HEK293 (cell line): ENCODE results near the gene PARD3.

Experiments
- CTCF ChIA-PET: fragments of 350-600 bp; formaldehyde crosslinking; extraction: SDS; loops from one replicate; lab custom pipeline; 2021; ENCODE audit warnings: antibody characterized with exemption; lab: Yijun Ruan, JAX
- POLR2A ChIA-PET: fragments of 300-600 bp; formaldehyde crosslinking; extraction: SDS; loops from one replicate; lab custom pipeline; 2020; ENCODE audit warnings: antibody characterized with exemption, inconsistent platforms; lab: Yijun Ruan, JAX
- H3K27ac ChIP-seq: fragments of 200-500 bp; sonication (Bioruptor generic); 2 replicates; pipeline ENCODE4 v1.5.1; 2014; ENCODE audit warnings: low read depth, low read length, control low read depth, inconsistent platforms; ENCODE audit errors: extremely low read depth
- H3K36me3 ChIP-seq, 2 experiments: fragments of 200-500 bp in 1 of 2; sonication (Bioruptor generic) in 1 of 2; 1 replicate in 1 of 2; 2 replicates in 1 of 2; pipeline ENCODE4 v1.5.1; 2014 to 2017; ENCODE audit warnings: inconsistent platforms in 2 of 2, low read length in 2 of 2; ENCODE audit not compliant: control insufficient read depth in 2 of 2, insufficient read depth in 1 of 2
- H3K4me1 ChIP-seq: fragments of 200-500 bp; sonication (Bioruptor generic); 2 replicates; pipeline ENCODE4 v1.5.1; 2014; ENCODE audit warnings: mild to moderate bottlenecking, low read length, inconsistent platforms; ENCODE audit not compliant: control insufficient read depth, insufficient read depth
- H3K4me3 ChIP-seq: 2 replicates; pipeline ENCODE4 v1.5.1; 2011; ENCODE audit warnings: low read depth, mild to moderate bottlenecking, control low read depth, low read length, moderate library complexity
- H3K9me3 ChIP-seq: fragments of 200-500 bp; sonication (Bioruptor generic); 2 replicates; pipeline ENCODE4 v1.5.1; 2014; ENCODE audit warnings: low read depth, low read length, inconsistent platforms; ENCODE audit not compliant: control insufficient read depth, insufficient read depth
- FEZF1 ChIP-seq: fragments of 450-650 bp; formaldehyde crosslinking; IDR thresholded peaks from 2 replicates; pipeline ENCODE4 v1.5.1; 2016; ENCODE audit warnings: missing biosample characterization, missing genetic modification characterization
- GLI4 ChIP-seq: fragments of 450-650 bp; formaldehyde crosslinking; IDR thresholded peaks from 2 replicates; pipeline ENCODE4 v1.5.1; 2016; ENCODE audit warnings: missing biosample characterization, missing genetic modification characterization
- GLIS1 ChIP-seq: fragments of 450-650 bp; formaldehyde crosslinking; IDR thresholded peaks from 2 replicates; pipeline ENCODE4 v1.5.1; 2016; ENCODE audit warnings: missing biosample characterization, missing genetic modification characterization
- IKZF3 ChIP-seq: fragments of 450-650 bp; IDR thresholded peaks from 2 replicates; pipeline ENCODE4 v1.5.0; 2018; ENCODE audit warnings: missing biosample characterization, mild to moderate bottlenecking, missing genetic modification characterization, moderate library complexity
- KLF10 ChIP-seq: fragments of 450-650 bp; IDR thresholded peaks from 2 replicates; pipeline ENCODE4 v1.5.1; 2018; ENCODE audit warnings: missing biosample characterization, mild to moderate bottlenecking, missing genetic modification characterization
- KLF7 ChIP-seq: fragments of 450-650 bp; formaldehyde crosslinking; IDR thresholded peaks from 2 replicates; pipeline ENCODE4 v1.5.1; 2016; ENCODE audit warnings: missing biosample characterization, missing genetic modification characterization, borderline replicate concordance
- YY1 ChIP-seq: fragments of 450-650 bp; formaldehyde crosslinking; IDR thresholded peaks from 2 replicates; pipeline ENCODE4 v1.5.1; 2018; ENCODE audit warnings: missing biosample characterization, missing genetic modification characterization
- ZBTB48 ChIP-seq: fragments of 450-650 bp; formaldehyde crosslinking; IDR thresholded peaks from 2 replicates; pipeline ENCODE4 v1.5.1; 2016; ENCODE audit warnings: missing biosample characterization, missing genetic modification characterization
- ZBTB8A ChIP-seq: fragments of 450-650 bp; formaldehyde crosslinking; IDR thresholded peaks from 2 replicates; pipeline ENCODE4 v1.5.1; 2016; ENCODE audit warnings: missing biosample characterization, missing genetic modification characterization
- ZEB2 ChIP-seq: fragments of 450-650 bp; formaldehyde crosslinking; IDR thresholded peaks from 2 replicates; pipeline ENCODE4 v1.5.1; 2016; ENCODE audit warnings: missing biosample characterization, missing genetic modification characterization
- ZNF184 ChIP-seq: fragments of 450-650 bp; IDR thresholded peaks from 2 replicates; pipeline ENCODE4 v1.5.1; 2018; ENCODE audit warnings: missing biosample characterization, mild to moderate bottlenecking, missing genetic modification characterization
- ZNF2 ChIP-seq: fragments of 450-650 bp; formaldehyde crosslinking; IDR thresholded peaks from 2 replicates; pipeline ENCODE4 v1.5.1; 2016; ENCODE audit warnings: missing biosample characterization, missing genetic modification characterization
- ZNF366 ChIP-seq: fragments of 450-650 bp; formaldehyde crosslinking; conservative IDR thresholded peaks from 2 replicates; pipeline ENCODE4 v1.5.1; 2016; ENCODE audit warnings: missing biosample characterization, missing genetic modification characterization
- ZNF501 ChIP-seq: fragments of 450-650 bp; formaldehyde crosslinking; IDR thresholded peaks from 2 replicates; pipeline ENCODE4 v1.5.1; 2016; ENCODE audit warnings: missing biosample characterization, missing genetic modification characterization
- ZNF561 ChIP-seq: fragments of 450-650 bp; IDR thresholded peaks from 2 replicates; pipeline ENCODE4 v1.5.1; 2018; ENCODE audit warnings: missing biosample characterization, missing genetic modification characterization, borderline replicate concordance
- ZNF776 ChIP-seq: fragments of 450-650 bp; formaldehyde crosslinking; IDR thresholded peaks from 2 replicates; pipeline ENCODE4 v1.5.0; 2017; ENCODE audit warnings: missing biosample characterization, missing genetic modification characterization, borderline replicate concordance
- TF ChIP-seq, protein P1 (sequence below): fragments of 450-650 bp; IDR thresholded peaks from 2 replicates; pipeline ENCODE4 v1.5.1; 2018; ENCODE audit warnings: missing biosample characterization, missing genetic modification characterization
- TF ChIP-seq, protein P2 (sequence below): fragments of 450-650 bp; formaldehyde crosslinking; IDR thresholded peaks from 2 replicates; pipeline ENCODE4 v1.5.1; 2017; ENCODE audit warnings: missing biosample characterization, missing genetic modification characterization
- TF ChIP-seq, protein P3 (sequence below): fragments of 450-650 bp; formaldehyde crosslinking; IDR thresholded peaks from 2 replicates; pipeline ENCODE4 v1.5.1; 2016; ENCODE audit warnings: missing biosample characterization, missing genetic modification characterization
- TF ChIP-seq, protein P4 (sequence below): fragments of 450-650 bp; IDR thresholded peaks from 2 replicates; pipeline ENCODE4 v1.5.1; 2018; ENCODE audit warnings: missing biosample characterization, mild to moderate bottlenecking, missing genetic modification characterization
- TF ChIP-seq, protein P5 (sequence below): fragments of 450-650 bp; formaldehyde crosslinking; IDR thresholded peaks from 2 replicates; pipeline ENCODE4 v1.5.1; 2017; ENCODE audit warnings: missing biosample characterization, missing genetic modification characterization
- TF ChIP-seq, protein P6 (sequence below): fragments of 450-650 bp; formaldehyde crosslinking; IDR thresholded peaks from 2 replicates; pipeline ENCODE4 v1.5.1; 2016; ENCODE audit warnings: missing biosample characterization, missing genetic modification characterization
- TF ChIP-seq, protein P7 (sequence below): fragments of 450-650 bp; formaldehyde crosslinking; IDR thresholded peaks from 2 replicates; pipeline ENCODE4 v1.5.1; 2016; ENCODE audit warnings: missing biosample characterization, missing genetic modification characterization

PARD3 gene

DNA sequence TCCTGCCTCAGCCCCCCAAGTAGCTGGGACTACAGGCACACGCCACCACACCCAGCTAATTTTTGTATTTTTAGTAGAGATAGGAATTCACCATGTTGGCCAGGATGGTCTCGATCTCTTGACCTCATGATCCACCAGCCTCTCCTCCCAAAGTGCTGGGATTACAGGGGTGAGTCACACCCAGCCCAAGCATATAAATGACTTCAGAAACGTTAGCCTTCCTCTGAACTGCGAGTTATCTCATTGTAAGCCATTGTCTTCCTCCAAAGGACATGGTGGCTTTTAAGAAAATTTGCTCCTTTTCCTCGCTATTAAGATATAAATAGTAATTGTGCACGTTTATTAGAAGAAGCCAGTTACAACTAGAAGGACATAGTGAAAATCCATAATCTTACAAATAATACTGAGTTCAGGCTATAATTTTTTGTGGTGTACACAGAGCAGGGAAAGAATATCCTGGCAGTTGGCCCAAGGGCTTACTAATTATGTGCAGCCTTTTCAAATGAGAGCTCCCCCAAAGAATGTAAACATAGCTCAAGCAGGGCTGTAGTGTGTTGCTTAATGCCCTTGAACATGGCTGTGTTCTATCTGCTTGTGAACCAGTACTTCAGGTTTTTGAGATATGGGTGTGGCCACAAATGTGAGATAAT is 495.8 kb downstream of the PARD3 start:
- 0 out of 3 replicates have a peak, but pooled peaks cover 0 to 3% of the 10 kb centered on the region in 2 experiments for H3K36me3 ChIP-seq
- peaks cover 17% of the 10 kb centered on the region; the same call in 1 of the 2 replicates for H3K4me1 ChIP-seq
- POLR2A ChIA-PET = interaction anchor here (0.7 kb wide), 1 partner anchor 506 kb away, joined by 8 read pairs; no protein-coding TSS in a partner anchor
- CTCF ChIA-PET = interaction anchor here (0.7 to 1.2 kb wide), 2 partner anchors 60 to 319 kb away, joined by 4 to 7 read pairs; no protein-coding TSS in a partner anchor
- H3K4me3 ChIP-seq = no peak overlapping the region
- H3K9me3 ChIP-seq = no peaks in the 10 kb centered on the region
- H3K27ac ChIP-seq = peak overlapping the region; percentile 48
- TF ChIP-seq ZEB2 (tag by site-specific recombination) = peak; percentile 62; the same call in 1 of the 2 replicates
- peak; percentile 67 for TF ChIP-seq ZBTB8A
- 0 out of 2 replicates have a peak, but pooled peaks have one; percentile 47 for TF ChIP-seq ZNF501 (tag by site-specific recombination)
- 0 out of 2 replicates have a peak, but pooled peaks have one; percentile 61 for TF ChIP-seq GLI4 (tag by site-specific recombination)
- TF ChIP-seq, protein P1, sequence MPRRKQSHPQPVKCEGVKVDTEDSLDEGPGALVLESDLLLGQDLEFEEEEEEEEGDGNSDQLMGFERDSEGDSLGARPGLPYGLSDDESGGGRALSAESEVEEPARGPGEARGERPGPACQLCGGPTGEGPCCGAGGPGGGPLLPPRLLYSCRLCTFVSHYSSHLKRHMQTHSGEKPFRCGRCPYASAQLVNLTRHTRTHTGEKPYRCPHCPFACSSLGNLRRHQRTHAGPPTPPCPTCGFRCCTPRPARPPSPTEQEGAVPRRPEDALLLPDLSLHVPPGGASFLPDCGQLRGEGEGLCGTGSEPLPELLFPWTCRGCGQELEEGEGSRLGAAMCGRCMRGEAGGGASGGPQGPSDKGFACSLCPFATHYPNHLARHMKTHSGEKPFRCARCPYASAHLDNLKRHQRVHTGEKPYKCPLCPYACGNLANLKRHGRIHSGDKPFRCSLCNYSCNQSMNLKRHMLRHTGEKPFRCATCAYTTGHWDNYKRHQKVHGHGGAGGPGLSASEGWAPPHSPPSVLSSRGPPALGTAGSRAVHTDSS (tag by site-specific recombination) = peak; percentile 69
- no peak for TF ChIP-seq YY1 (tag by site-specific recombination)
- TF ChIP-seq, protein P2, sequence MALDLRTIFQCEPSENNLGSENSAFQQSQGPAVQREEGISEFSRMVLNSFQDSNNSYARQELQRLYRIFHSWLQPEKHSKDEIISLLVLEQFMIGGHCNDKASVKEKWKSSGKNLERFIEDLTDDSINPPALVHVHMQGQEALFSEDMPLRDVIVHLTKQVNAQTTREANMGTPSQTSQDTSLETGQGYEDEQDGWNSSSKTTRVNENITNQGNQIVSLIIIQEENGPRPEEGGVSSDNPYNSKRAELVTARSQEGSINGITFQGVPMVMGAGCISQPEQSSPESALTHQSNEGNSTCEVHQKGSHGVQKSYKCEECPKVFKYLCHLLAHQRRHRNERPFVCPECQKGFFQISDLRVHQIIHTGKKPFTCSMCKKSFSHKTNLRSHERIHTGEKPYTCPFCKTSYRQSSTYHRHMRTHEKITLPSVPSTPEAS (tag by site-specific recombination) = no peak
- 0 out of 2 replicates have a peak, but pooled peaks have one; percentile 7 for TF ChIP-seq ZNF184 (tag by site-specific recombination)
- TF ChIP-seq ZBTB48 = no peak
- TF ChIP-seq, protein P3, sequence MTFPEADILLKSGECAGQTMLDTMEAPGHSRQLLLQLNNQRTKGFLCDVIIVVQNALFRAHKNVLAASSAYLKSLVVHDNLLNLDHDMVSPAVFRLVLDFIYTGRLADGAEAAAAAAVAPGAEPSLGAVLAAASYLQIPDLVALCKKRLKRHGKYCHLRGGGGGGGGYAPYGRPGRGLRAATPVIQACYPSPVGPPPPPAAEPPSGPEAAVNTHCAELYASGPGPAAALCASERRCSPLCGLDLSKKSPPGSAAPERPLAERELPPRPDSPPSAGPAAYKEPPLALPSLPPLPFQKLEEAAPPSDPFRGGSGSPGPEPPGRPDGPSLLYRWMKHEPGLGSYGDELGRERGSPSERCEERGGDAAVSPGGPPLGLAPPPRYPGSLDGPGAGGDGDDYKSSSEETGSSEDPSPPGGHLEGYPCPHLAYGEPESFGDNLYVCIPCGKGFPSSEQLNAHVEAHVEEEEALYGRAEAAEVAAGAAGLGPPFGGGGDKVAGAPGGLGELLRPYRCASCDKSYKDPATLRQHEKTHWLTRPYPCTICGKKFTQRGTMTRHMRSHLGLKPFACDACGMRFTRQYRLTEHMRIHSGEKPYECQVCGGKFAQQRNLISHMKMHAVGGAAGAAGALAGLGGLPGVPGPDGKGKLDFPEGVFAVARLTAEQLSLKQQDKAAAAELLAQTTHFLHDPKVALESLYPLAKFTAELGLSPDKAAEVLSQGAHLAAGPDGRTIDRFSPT (tag by site-specific recombination) = no peak
- peak; percentile 18 for TF ChIP-seq ZNF2
- no peak for TF ChIP-seq ZNF776 (tag by site-specific recombination)
- peak; percentile 80 for TF ChIP-seq ZNF366 (tag by site-specific recombination)
- TF ChIP-seq, protein P4, sequence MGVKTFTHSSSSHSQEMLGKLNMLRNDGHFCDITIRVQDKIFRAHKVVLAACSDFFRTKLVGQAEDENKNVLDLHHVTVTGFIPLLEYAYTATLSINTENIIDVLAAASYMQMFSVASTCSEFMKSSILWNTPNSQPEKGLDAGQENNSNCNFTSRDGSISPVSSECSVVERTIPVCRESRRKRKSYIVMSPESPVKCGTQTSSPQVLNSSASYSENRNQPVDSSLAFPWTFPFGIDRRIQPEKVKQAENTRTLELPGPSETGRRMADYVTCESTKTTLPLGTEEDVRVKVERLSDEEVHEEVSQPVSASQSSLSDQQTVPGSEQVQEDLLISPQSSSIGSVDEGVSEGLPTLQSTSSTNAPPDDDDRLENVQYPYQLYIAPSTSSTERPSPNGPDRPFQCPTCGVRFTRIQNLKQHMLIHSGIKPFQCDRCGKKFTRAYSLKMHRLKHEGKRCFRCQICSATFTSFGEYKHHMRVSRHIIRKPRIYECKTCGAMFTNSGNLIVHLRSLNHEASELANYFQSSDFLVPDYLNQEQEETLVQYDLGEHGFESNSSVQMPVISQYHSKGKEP = peak; percentile 64; the same call in 1 of the 2 replicates
- peak; percentile 38; the same call in 1 of the 2 replicates for TF ChIP-seq KLF10 (tag by site-specific recombination)
- TF ChIP-seq, protein P5, sequence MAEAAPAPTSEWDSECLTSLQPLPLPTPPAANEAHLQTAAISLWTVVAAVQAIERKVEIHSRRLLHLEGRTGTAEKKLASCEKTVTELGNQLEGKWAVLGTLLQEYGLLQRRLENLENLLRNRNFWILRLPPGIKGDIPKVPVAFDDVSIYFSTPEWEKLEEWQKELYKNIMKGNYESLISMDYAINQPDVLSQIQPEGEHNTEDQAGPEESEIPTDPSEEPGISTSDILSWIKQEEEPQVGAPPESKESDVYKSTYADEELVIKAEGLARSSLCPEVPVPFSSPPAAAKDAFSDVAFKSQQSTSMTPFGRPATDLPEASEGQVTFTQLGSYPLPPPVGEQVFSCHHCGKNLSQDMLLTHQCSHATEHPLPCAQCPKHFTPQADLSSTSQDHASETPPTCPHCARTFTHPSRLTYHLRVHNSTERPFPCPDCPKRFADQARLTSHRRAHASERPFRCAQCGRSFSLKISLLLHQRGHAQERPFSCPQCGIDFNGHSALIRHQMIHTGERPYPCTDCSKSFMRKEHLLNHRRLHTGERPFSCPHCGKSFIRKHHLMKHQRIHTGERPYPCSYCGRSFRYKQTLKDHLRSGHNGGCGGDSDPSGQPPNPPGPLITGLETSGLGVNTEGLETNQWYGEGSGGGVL (tag by site-specific recombination) = 0 out of 2 replicates have a peak, but pooled peaks have one; percentile 7
- TF ChIP-seq KLF7 (tag by site-specific recombination) = no peak; the same call in 1 of the 2 replicates
- peak; percentile 46; the same call in 1 of the 2 replicates for TF ChIP-seq IKZF3 (tag by site-specific recombination)
- TF ChIP-seq GLIS1 (tag by site-specific recombination) = peak; percentile 21; the same call in 1 of the 2 replicates
- 0 out of 2 replicates have a peak, but pooled peaks have one; percentile 48 for TF ChIP-seq ZNF561 (tag by site-specific recombination)
- peak; percentile 76 for TF ChIP-seq FEZF1
- TF ChIP-seq, protein P6, sequence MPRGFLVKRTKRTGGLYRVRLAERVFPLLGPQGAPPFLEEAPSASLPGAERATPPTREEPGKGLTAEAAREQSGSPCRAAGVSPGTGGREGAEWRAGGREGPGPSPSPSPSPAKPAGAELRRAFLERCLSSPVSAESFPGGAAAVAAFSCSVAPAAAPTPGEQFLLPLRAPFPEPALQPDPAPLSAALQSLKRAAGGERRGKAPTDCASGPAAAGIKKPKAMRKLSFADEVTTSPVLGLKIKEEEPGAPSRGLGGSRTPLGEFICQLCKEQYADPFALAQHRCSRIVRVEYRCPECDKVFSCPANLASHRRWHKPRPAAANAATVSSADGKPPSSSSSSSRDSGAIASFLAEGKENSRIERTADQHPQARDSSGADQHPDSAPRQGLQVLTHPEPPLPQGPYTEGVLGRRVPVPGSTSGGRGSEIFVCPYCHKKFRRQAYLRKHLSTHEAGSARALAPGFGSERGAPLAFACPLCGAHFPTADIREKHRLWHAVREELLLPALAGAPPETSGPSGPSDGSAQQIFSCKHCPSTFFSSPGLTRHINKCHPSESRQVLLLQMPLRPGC (tag by site-specific recombination) = 0 out of 2 replicates have a peak, but pooled peaks have one; percentile 39
- TF ChIP-seq, protein P7, sequence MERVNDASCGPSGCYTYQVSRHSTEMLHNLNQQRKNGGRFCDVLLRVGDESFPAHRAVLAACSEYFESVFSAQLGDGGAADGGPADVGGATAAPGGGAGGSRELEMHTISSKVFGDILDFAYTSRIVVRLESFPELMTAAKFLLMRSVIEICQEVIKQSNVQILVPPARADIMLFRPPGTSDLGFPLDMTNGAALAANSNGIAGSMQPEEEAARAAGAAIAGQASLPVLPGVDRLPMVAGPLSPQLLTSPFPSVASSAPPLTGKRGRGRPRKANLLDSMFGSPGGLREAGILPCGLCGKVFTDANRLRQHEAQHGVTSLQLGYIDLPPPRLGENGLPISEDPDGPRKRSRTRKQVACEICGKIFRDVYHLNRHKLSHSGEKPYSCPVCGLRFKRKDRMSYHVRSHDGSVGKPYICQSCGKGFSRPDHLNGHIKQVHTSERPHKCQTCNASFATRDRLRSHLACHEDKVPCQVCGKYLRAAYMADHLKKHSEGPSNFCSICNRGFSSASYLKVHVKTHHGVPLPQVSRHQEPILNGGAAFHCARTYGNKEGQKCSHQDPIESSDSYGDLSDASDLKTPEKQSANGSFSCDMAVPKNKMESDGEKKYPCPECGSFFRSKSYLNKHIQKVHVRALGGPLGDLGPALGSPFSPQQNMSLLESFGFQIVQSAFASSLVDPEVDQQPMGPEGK = peak; percentile 48
